HEK293 (cell line): ENCODE data around the gene ABHD8.

Experiments used
- HOXC10 ChIP-seq: sonication (generic); formaldehyde crosslinking; IDR thresholded peaks from 2 replicates; pipeline ENCODE4 v1.8.1; 2023; ENCODE audit warnings: mild to moderate bottlenecking, missing genetic modification reagents
- KLF1 ChIP-seq: fragments of 450-650 bp; formaldehyde crosslinking; IDR thresholded peaks from 2 replicates; pipeline ENCODE4 v1.5.1; 2016; ENCODE audit warnings: missing biosample characterization, missing genetic modification characterization
- KLF10 ChIP-seq: fragments of 450-650 bp; IDR thresholded peaks from 2 replicates; pipeline ENCODE4 v1.5.1; 2018; ENCODE audit warnings: missing biosample characterization, mild to moderate bottlenecking, missing genetic modification characterization
- KLF9 ChIP-seq: fragments of 450-650 bp; formaldehyde crosslinking; IDR thresholded peaks from 2 replicates; pipeline ENCODE4 v1.5.1; 2016; ENCODE audit warnings: missing biosample characterization, missing genetic modification characterization, low read depth
- MEIS1 ChIP-seq: sonication (generic); formaldehyde crosslinking; IDR thresholded peaks from 2 replicates; pipeline ENCODE4 v1.8.1; 2022; ENCODE audit warnings: missing genetic modification reagents, mild to moderate bottlenecking, borderline replicate concordance
- PRDM10 ChIP-seq: fragments of 450-650 bp; formaldehyde crosslinking; IDR thresholded peaks from 2 replicates; pipeline ENCODE4 v1.5.1; 2016; ENCODE audit warnings: missing biosample characterization, missing genetic modification characterization
- REST ChIP-seq: fragments of 450-650 bp; formaldehyde crosslinking; IDR thresholded peaks from 2 replicates; pipeline ENCODE4 v1.5.1; 2016; ENCODE audit warnings: missing biosample characterization, missing genetic modification characterization
- YY1 ChIP-seq: fragments of 450-650 bp; formaldehyde crosslinking; IDR thresholded peaks from 2 replicates; pipeline ENCODE4 v1.5.1; 2018; ENCODE audit warnings: missing biosample characterization, missing genetic modification characterization
- ZBTB1 ChIP-seq: fragments of 450-650 bp; formaldehyde crosslinking; IDR thresholded peaks from 2 replicates; pipeline ENCODE4 v1.5.1; 2016; ENCODE audit warnings: missing biosample characterization, missing genetic modification characterization
- ZBTB7A ChIP-seq: fragments of 450-650 bp; formaldehyde crosslinking; IDR thresholded peaks from 2 replicates; pipeline ENCODE4 v1.5.1; 2016; ENCODE audit warnings: low read depth, missing biosample characterization, missing genetic modification characterization
- ZNF292 ChIP-seq: fragments of 450-650 bp; formaldehyde crosslinking; IDR thresholded peaks from 2 replicates; pipeline ENCODE4 v1.5.1; 2016; ENCODE audit warnings: low read depth, missing biosample characterization, missing genetic modification characterization, borderline replicate concordance
- ZNF335 ChIP-seq: fragments of 450-650 bp; formaldehyde crosslinking; conservative IDR thresholded peaks from 2 replicates; pipeline ENCODE4 v1.5.1; 2016; ENCODE audit warnings: missing biosample characterization, missing genetic modification characterization
- ZNF341 ChIP-seq: fragments of 450-650 bp; formaldehyde crosslinking; IDR thresholded peaks from 2 replicates; pipeline ENCODE4; 2016; ENCODE audit warnings: low read depth, missing biosample characterization, missing genetic modification characterization
- ZNF366 ChIP-seq: fragments of 450-650 bp; formaldehyde crosslinking; conservative IDR thresholded peaks from 2 replicates; pipeline ENCODE4 v1.5.1; 2016; ENCODE audit warnings: missing biosample characterization, missing genetic modification characterization
- ZNF398 ChIP-seq: fragments of 450-650 bp; formaldehyde crosslinking; IDR thresholded peaks from 2 replicates; pipeline ENCODE4 v1.5.1; 2017; ENCODE audit warnings: missing biosample characterization, missing genetic modification characterization
- ZNF404 ChIP-seq: fragments of 450-650 bp; formaldehyde crosslinking; IDR thresholded peaks from 2 replicates; pipeline ENCODE4 v1.5.1; 2017; ENCODE audit warnings: missing biosample characterization, missing genetic modification characterization
- ZNF560 ChIP-seq: fragments of 450-650 bp; formaldehyde crosslinking; IDR thresholded peaks from 2 replicates; pipeline ENCODE4 v1.5.1; 2017; ENCODE audit warnings: missing biosample characterization, missing genetic modification characterization, borderline replicate concordance
- ZNF561 ChIP-seq: fragments of 450-650 bp; IDR thresholded peaks from 2 replicates; pipeline ENCODE4 v1.5.1; 2018; ENCODE audit warnings: missing biosample characterization, missing genetic modification characterization, borderline replicate concordance
- ZNF600 ChIP-seq: fragments of 450-650 bp; formaldehyde crosslinking; IDR thresholded peaks from 2 replicates; pipeline ENCODE4 v1.5.1; 2016; ENCODE audit warnings: missing biosample characterization, missing genetic modification characterization
- ZNF664 ChIP-seq: fragments of 450-650 bp; formaldehyde crosslinking; IDR thresholded peaks from 2 replicates; pipeline ENCODE4 v1.5.1; 2016; ENCODE audit warnings: missing biosample characterization, missing genetic modification characterization
- ZNF830 ChIP-seq: fragments of 450-650 bp; IDR thresholded peaks from 2 replicates; pipeline ENCODE4 v1.5.0; 2018; ENCODE audit warnings: missing biosample characterization, missing genetic modification characterization, low read depth, mild to moderate bottlenecking, moderate library complexity
- ZNF837 ChIP-seq: fragments of 450-650 bp; formaldehyde crosslinking; IDR thresholded peaks from 2 replicates; pipeline ENCODE4 v1.5.1; 2016; ENCODE audit warnings: missing biosample characterization, missing genetic modification characterization
- ZXDB ChIP-seq: fragments of 450-650 bp; formaldehyde crosslinking; IDR thresholded peaks from 2 replicates; pipeline ENCODE4 v1.5.1; 2016; ENCODE audit warnings: missing biosample characterization, missing genetic modification characterization
- TF ChIP-seq, protein P1 (sequence below): fragments of 450-650 bp; formaldehyde crosslinking; IDR thresholded peaks from 2 replicates; pipeline ENCODE4 v1.5.1; 2016; ENCODE audit warnings: missing biosample characterization, missing genetic modification characterization
- TF ChIP-seq, protein P2 (sequence below): fragments of 450-650 bp; formaldehyde crosslinking; IDR thresholded peaks from 2 replicates; pipeline ENCODE4 v1.5.1; 2016; ENCODE audit warnings: missing biosample characterization, missing genetic modification characterization

The ABHD8 gene

GRCh38 chr19:17305517-17306284, 2.5 kb upstream of the ABHD8 start, which contains the start of gene MRPL34 (continued):
- TF ChIP-seq KLF1 (0 out of 2 replicates have a peak, but pooled peaks have one; percentile 54), ZNF664 (no peak), ZNF398 (tag by site-specific recombination) (no peak), HOXC10 (CRISPR knock-in tag) (no peak), ZNF335 (tag by site-specific recombination) (peak; percentile 100), ZBTB7A (tag by site-specific recombination) (peak; percentile 40; the same call in 1 of the 2 replicates), YY1 (peak; percentile 42), ZNF561 (peak; percentile 80), KLF10 (tag by site-specific recombination) (no peak; the same call in none of the 2 replicates), REST (no peak), ZNF600 (tag by site-specific recombination) (peak; percentile 89), ZNF341 (peak; percentile 53), MEIS1 (CRISPR knock-in tag) (no peak), PRDM10 (tag by site-specific recombination) (peak; percentile 83), ZNF830 (tag by site-specific recombination) (no peak), ZNF560 (tag by site-specific recombination) (no peak), ZNF837 (tag by site-specific recombination) (no peak), ZNF366 (tag by site-specific recombination) (no peak), ZXDB (tag by site-specific recombination) (peak; percentile 61; the same call in 1 of the 2 replicates), ZBTB1 (no peak), ZNF404 (no peak), ZNF292 (tag by site-specific recombination) (no peak), KLF9 (tag by site-specific recombination) (no peak)
- TF ChIP-seq, protein P1, sequence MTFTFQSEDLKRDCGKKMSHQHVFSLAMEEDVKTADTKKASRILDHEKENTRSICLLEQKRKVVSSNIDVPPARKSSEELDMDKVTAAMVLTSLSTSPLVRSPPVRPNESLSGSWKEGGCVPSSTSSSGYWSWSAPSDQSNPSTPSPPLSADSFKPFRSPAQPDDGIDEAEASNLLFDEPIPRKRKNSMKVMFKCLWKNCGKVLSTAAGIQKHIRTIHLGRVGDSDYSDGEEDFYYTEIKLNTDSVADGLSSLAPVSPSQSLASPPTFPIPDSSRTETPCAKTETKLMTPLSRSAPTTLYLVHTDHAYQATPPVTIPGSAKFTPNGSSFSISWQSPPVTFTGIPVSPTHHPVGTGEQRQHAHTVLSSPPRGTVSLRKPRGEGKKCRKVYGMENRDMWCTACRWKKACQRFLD, result no peak; the same call in 1 of the 2 replicates
- TF ChIP-seq, protein P2, sequence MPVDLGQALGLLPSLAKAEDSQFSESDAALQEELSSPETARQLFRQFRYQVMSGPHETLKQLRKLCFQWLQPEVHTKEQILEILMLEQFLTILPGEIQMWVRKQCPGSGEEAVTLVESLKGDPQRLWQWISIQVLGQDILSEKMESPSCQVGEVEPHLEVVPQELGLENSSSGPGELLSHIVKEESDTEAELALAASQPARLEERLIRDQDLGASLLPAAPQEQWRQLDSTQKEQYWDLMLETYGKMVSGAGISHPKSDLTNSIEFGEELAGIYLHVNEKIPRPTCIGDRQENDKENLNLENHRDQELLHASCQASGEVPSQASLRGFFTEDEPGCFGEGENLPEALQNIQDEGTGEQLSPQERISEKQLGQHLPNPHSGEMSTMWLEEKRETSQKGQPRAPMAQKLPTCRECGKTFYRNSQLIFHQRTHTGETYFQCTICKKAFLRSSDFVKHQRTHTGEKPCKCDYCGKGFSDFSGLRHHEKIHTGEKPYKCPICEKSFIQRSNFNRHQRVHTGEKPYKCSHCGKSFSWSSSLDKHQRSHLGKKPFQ (tag by site-specific recombination), result no peak; the same call in 1 of the 2 replicates
